T-helper 9 cell (primary cell): ENCODE data around the gene GFPT1.
"Not testable (repeated sequence)": the region's sequence is repeated elsewhere in the genome, so short reads cannot be mapped to it uniquely, and the experiment has no call there.

Source experiments
- DNase-seq: peaks from one replicate; pipeline ENCODE4 v3.0.0-alpha.2; 2020

The GFPT1 gene

GRCh38 chr2:69383176-69383812 is 3.7 kb downstream of the GFPT1 start:
- DNase-seq = no peak

- no peak for DNase-seq
These were observed 4.5 kb downstream of the GFPT1 start for GRCh38 chr2:69382547-69382946.

- no peak for DNase-seq
These were observed 5.7 kb downstream of the GFPT1 start for GRCh38 chr2:69381337-69381737.

DNA sequence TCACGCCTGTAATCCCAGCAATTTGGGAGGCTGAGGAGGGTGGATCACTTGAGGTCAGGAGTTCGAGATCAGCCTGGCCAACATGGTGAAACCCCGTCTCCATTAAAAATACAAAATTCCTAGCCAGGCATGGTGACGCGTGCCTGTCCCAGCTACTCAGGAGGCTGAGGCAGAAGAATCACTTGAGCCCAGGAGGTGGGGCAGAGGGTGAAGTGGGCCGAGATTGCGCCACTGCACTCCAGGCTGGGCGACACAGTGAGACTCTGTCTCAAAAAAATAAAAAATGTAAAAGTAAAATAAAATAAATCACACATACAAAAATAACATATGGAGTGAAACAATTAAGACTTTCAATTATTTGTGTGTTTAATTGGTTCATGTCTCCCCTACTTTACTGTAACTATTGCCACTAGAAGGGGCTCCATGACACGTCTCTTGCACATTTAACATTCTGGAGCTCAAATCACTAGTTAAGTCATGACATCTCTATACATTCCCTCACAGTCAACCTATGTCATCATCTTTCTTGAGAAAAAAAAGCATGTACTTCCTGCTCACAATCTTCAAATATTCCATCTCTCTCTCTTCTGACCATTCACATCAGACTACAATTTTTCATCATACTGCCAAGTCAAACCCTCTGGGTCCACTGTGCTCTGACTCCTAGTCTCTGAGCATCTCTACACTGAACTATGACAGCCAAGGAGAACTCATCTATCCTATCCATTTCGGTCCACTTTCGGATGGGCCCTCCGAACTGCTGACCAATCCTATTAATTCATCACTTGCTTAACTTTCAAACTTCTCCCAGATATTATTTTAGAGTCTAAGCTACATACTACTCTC is 6.7 kb downstream of the GFPT1 start:
- no peak for DNase-seq

DNA sequence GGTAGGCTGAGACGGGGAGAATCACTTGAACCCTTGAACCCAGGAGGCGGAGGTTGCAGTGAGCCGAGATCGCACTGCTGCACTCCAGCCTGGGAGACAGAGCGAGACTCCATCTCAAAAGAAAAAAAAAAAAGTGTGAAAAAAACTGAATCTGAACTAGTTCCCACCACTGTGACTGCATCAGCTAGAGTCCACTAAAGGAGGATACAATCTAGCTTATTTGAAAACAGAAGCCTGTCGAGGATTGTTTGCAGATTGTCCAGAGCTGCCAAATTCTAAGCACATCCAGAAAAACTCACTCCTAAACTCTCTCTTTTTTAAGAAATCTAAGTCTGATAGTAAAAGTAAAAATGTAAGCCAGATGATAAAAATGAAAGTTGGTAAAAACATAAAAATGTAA is 10.6 kb downstream of the GFPT1 start:
- DNase-seq = no peak

DNA sequence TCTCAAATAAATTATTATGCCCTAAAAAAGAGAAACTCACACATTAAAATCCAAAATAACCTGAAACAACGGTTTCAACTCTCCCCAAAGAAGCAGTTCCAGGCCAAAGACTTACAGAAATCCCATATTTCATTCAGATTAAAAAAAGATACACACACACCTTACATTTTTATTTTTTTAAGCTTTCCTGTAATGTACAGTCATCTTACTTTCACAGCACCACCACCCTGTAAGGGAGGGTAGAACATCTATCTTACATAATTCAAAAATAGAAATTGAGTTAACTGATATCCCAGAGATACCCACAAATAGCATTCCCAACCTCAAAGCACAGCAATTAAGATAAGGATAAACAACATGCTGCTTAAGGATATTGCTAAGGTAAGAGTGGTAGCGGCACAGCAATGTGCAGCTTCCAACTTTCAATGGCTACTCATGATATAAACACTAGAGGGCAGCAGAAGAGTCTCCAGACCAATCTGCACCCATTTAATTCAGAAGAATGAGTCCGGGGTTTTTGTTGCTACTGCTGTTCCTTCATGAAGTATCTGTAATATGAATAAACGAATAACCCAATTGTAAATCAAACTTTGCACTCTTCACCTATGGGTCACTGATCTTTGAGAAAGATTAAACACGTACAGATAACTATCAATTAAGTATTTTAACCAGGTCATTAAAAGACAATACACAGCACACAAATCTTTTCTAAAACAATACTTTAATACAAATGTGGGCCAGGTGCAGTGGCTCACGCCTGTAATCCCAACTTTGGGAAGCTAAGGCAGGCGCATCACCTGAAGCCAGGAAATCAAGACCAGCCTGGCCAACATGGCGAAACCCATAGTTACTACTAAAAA is 11.3 kb downstream of the GFPT1 start:
- no peak for DNase-seq

DNA sequence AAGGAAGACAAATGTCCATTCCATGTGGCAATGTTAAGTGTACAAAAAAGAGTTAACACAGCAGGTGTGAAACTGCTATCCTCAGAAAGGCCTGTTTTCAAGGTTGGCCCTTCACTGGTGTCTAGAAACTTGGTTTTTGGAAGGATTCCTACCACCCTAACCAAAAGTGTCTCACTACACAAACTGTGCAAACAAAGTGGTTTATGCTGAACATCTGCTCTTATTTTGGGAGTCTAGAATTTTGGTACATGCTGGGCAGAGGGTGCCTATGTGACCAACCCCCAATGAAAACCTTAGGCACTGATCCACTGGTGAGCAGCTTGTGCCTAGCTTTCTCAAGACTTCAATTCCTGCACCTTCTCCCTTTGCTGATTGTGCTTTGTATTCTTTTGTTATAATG is 14.3 kb downstream of the GFPT1 start:
- no peak for DNase-seq

- DNase-seq = no peak
These were observed 17.2 kb downstream of the GFPT1 start for GRCh38 chr2:69369802-69370201.

- no peak for DNase-seq
These were observed 18.4 kb downstream of the GFPT1 start for GRCh38 chr2:69368588-69368987.

GRCh38 chr2:69359371-69359770 is 27.7 kb downstream of the GFPT1 start:
- DNase-seq = no peak

- no peak for DNase-seq
These were observed 28.1 kb downstream of the GFPT1 start for GRCh38 chr2:69358914-69359313.

DNA sequence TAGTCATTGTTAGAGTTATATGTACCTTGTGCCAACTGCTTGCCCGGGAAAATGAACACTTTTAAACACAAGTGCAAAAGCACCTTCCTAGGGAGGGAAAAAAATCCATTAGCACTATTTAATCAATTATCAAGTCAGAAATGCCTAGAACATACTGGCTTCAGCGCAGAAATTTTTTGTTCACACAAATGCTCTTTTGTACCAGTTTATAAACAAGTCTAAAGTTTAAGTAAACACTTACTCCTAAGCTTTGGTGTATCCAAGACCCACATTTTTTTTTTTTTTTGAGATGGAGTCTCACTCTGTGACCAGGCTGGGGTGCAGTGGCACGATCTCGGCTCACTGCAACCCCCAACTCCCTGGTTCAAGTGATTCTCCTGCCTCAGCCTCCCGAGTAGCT is 30.6 kb downstream of the GFPT1 start:
- no peak for DNase-seq

- not testable (repeated sequence) for DNase-seq
These were observed 32.1 kb downstream of the GFPT1 start for GRCh38 chr2:69354976-69355375.

GRCh38 chr2:69353360-69353759 is 33.7 kb downstream of the GFPT1 start:
- DNase-seq = no peak

GRCh38 chr2:69348781-69349180 is 38.2 kb downstream of the GFPT1 start:
- DNase-seq = no peak

- no peak for DNase-seq
These were observed 41.6 kb downstream of the GFPT1 start for GRCh38 chr2:69345434-69345833.

DNA sequence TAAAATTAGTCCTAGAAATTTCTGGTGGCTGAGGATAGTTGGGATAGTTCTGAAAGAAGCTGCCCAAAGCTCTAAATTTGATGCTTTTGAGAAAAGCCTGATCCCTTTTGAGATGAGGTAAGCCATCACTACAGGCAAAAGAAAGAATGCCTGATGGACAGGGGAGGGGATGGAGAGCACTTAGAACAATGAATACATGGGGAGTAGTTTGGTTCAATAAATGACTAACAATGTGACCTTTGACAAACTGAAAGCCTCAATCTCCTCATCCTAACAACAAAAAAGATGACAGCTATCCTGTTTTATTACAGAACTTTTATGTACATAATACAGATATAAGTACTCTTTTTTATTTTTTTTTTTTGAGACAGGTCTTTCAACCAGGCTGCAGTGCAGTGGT is 42.7 kb downstream of the GFPT1 start:
- no peak for DNase-seq

GRCh38 chr2:69340101-69340775 is 46.8 kb downstream of the GFPT1 start:
- no peak for DNase-seq

- DNase-seq = no peak
These were observed 51.7 kb downstream of the GFPT1 start for GRCh38 chr2:69335311-69335710.

GRCh38 chr2:69333352-69333751 is 53.7 kb downstream of the GFPT1 start:
- no peak for DNase-seq

GRCh38 chr2:69330781-69331180 is 56.2 kb downstream of the GFPT1 start:
- DNase-seq = no peak

- DNase-seq = no peak
These were observed 64.4 kb downstream of the GFPT1 start for GRCh38 chr2:69322631-69323030.

GRCh38 chr2:69316550-69316949 is 70.5 kb downstream of the GFPT1 start:
- DNase-seq = no peak
